ENCODE data around the gene TRA2A. TPM values are rescaled to one million over a fixed set of nuclear protein-coding genes. Genes with fewer than 3 reads are reported as not detected.

TRA2A gene
- total and polyA plus RNA-seq, 10 of the 15 experiments (the other 5 are each of a cell fraction or from before 2014, with no cell fraction given), result 25.0 to 224 (median 91.3) TPM

DNA sequence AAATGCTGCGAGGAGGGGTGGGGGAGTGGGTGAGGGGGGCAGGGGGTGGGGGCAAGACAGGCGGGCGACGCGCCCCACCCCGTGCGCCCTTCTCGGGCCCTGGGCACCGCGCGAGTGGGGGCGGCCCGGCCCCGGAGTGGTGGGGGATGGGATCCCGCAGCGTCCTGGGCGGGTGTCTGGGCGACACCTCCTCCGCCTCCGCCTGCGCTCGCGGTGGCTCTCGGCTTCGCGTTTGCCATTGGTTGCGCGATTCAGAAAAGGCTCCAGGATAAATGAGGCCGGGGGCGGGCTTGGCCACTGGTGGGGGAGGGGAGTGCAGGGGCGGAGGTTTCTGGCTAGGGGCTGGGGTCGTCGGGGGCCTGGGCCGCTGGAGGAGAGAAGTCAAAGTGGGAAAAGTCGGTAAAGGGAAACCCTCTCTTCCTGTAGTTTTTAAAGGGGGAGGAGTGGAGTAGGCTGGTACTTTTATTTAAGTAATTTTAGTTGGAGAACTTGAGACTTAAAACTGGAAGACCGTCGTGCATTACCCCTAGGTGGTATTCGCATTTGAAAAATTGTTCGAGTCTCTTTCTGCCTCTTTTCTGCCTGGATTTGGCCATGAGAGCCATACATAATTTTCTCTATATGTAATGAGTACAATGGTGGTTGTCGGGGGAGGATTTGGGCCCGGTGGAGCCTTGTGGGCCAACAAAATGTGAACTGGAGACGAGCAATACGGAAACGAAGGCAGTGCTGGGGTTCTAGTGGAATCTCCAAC, 60.5 kb downstream of the TRA2A start (continued):
- TF ChIP-seq, protein P1, sequence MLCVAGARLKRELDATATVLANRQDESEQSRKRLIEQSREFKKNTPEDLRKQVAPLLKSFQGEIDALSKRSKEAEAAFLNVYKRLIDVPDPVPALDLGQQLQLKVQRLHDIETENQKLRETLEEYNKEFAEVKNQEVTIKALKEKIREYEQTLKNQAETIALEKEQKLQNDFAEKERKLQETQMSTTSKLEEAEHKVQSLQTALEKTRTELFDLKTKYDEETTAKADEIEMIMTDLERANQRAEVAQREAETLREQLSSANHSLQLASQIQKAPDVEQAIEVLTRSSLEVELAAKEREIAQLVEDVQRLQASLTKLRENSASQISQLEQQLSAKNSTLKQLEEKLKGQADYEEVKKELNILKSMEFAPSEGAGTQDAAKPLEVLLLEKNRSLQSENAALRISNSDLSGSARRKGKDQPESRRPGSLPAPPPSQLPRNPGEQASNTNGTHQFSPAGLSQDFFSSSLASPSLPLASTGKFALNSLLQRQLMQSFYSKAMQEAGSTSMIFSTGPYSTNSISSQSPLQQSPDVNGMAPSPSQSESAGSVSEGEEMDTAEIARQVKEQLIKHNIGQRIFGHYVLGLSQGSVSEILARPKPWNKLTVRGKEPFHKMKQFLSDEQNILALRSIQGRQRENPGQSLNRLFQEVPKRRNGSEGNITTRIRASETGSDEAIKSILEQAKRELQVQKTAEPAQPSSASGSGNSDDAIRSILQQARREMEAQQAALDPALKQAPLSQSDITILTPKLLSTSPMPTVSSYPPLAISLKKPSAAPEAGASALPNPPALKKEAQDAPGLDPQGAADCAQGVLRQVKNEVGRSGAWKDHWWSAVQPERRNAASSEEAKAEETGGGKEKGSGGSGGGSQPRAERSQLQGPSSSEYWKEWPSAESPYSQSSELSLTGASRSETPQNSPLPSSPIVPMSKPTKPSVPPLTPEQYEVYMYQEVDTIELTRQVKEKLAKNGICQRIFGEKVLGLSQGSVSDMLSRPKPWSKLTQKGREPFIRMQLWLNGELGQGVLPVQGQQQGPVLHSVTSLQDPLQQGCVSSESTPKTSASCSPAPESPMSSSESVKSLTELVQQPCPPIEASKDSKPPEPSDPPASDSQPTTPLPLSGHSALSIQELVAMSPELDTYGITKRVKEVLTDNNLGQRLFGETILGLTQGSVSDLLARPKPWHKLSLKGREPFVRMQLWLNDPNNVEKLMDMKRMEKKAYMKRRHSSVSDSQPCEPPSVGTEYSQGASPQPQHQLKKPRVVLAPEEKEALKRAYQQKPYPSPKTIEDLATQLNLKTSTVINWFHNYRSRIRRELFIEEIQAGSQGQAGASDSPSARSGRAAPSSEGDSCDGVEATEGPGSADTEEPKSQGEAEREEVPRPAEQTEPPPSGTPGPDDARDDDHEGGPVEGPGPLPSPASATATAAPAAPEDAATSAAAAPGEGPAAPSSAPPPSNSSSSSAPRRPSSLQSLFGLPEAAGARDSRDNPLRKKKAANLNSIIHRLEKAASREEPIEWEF (IDR thresholded peaks at IDR 0.05; ENCODE audit: insufficient replicate concordance, low read depth, low read length), result no peak
- TF ChIP-seq SP1 (IDR thresholded peaks at IDR 0.05; ENCODE audit: low read depth, low read length) (no peak), CBFB (IDR thresholded peaks at IDR 0.05; ENCODE audit: low read depth) (0 out of 2 replicates have a peak, but pooled peaks have one; percentile 7), PML (IDR thresholded peaks at IDR 0.05; ENCODE audit: low read length) (no peak), RBBP5 (conservative IDR thresholded peaks at IDR 0.05) (no peak), RCOR1 (conservative IDR thresholded peaks at IDR 0.05; ENCODE audit: low read depth, low read length) (no peak), EGR1 (IDR thresholded peaks at IDR 0.05; ENCODE audit: borderline replicate concordance in 1 of 2, low read depth in 2 of 2, low read length in 2 of 2) (peak in 1 of 2 experiments; percentile 93; a peak in 2 of 3 replicates), NR2F1 (conservative IDR thresholded peaks at IDR 0.05) (no peak), ATF3 (IDR thresholded peaks at IDR 0.05; ENCODE audit: borderline replicate concordance, extremely low read depth, low read depth, low read length) (no peak), CHD1 (IDR thresholded peaks at IDR 0.05; ENCODE audit: low read depth, low read length) (no peak), TAF1 (IDR thresholded peaks at IDR 0.05; ENCODE audit: borderline replicate concordance, low read depth, low read length) (peak; percentile 67; the same call in 1 of the 2 replicates), NRF1 (conservative IDR thresholded peaks at IDR 0.05; ENCODE audit: low read depth, low read length) (no peak), MYC (IDR thresholded peaks at IDR 0.05; ENCODE audit: insufficient read depth, insufficient read length, insufficient replicate concordance, low read length, severe bottlenecking) (no peak), GABPA (IDR thresholded peaks at IDR 0.05; ENCODE audit: low read depth) (no peak), TCF12 (IDR thresholded peaks at IDR 0.05; ENCODE audit: low read depth, low read length) (peak; percentile 54; the same call in 1 of the 2 replicates), TCF3 (IDR thresholded peaks at IDR 0.05; ENCODE audit: borderline replicate concordance, insufficient read depth, low read depth, low read length) (0 out of 2 replicates have a peak, but pooled peaks have one; percentile 16), SIN3A (IDR thresholded peaks at IDR 0.05; ENCODE audit: low read depth, low read length) (peak; percentile 45; the same call in 1 of the 2 replicates), EZH2 (IDR thresholded peaks at IDR 0.05; ENCODE audit: borderline replicate concordance, control insufficient read depth, low read depth, low read length) (no peak), JUND (IDR thresholded peaks at IDR 0.05; ENCODE audit: low read depth, low read length) (no peak)
- TF ChIP-seq, protein P2, sequence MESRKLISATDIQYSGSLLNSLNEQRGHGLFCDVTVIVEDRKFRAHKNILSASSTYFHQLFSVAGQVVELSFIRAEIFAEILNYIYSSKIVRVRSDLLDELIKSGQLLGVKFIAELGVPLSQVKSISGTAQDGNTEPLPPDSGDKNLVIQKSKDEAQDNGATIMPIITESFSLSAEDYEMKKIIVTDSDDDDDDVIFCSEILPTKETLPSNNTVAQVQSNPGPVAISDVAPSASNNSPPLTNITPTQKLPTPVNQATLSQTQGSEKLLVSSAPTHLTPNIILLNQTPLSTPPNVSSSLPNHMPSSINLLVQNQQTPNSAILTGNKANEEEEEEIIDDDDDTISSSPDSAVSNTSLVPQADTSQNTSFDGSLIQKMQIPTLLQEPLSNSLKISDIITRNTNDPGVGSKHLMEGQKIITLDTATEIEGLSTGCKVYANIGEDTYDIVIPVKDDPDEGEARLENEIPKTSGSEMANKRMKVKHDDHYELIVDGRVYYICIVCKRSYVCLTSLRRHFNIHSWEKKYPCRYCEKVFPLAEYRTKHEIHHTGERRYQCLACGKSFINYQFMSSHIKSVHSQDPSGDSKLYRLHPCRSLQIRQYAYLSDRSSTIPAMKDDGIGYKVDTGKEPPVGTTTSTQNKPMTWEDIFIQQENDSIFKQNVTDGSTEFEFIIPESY (IDR thresholded peaks at IDR 0.05), result no peak
- TF ChIP-seq, protein P3, sequence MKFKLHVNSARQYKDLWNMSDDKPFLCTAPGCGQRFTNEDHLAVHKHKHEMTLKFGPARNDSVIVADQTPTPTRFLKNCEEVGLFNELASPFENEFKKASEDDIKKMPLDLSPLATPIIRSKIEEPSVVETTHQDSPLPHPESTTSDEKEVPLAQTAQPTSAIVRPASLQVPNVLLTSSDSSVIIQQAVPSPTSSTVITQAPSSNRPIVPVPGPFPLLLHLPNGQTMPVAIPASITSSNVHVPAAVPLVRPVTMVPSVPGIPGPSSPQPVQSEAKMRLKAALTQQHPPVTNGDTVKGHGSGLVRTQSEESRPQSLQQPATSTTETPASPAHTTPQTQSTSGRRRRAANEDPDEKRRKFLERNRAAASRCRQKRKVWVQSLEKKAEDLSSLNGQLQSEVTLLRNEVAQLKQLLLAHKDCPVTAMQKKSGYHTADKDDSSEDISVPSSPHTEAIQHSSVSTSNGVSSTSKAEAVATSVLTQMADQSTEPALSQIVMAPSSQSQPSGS (IDR thresholded peaks at IDR 0.05; ENCODE audit: low read length), result no peak

Measured in GM12878 (cell line).